ENCODE results near the gene RIN3.

DNA sequence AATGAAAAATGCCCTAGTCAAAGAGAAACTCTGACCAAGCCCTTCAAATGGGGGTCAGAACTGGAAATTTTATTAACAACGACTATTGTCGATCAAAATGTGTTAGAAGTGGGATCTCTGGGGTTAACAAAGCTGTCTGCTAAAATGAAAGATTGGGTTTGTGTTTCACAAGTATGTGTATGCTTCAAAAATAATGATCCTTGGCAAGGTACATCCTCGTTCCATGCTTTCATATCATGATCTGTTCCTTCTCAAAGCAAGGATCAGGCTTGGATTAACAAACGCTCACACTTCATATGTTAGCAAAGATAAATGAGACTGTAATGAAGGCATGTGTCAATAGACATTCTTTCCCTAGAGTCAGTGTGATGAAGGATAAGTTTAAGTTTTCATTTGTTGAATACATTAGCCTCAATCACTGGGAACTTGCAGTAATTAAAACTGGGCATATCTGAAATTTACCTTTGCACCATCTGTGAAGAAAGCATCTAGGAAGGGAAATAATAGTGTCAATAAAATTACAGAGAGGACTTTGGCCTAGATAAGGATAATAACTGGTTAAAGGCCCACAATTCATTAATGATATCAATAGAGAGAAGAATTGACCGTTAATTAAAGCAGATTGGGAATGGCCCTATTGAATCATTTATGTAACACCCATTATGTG lies 91.8 kb downstream of the RIN3 start:
- TF ChIP-seq, protein P1, sequence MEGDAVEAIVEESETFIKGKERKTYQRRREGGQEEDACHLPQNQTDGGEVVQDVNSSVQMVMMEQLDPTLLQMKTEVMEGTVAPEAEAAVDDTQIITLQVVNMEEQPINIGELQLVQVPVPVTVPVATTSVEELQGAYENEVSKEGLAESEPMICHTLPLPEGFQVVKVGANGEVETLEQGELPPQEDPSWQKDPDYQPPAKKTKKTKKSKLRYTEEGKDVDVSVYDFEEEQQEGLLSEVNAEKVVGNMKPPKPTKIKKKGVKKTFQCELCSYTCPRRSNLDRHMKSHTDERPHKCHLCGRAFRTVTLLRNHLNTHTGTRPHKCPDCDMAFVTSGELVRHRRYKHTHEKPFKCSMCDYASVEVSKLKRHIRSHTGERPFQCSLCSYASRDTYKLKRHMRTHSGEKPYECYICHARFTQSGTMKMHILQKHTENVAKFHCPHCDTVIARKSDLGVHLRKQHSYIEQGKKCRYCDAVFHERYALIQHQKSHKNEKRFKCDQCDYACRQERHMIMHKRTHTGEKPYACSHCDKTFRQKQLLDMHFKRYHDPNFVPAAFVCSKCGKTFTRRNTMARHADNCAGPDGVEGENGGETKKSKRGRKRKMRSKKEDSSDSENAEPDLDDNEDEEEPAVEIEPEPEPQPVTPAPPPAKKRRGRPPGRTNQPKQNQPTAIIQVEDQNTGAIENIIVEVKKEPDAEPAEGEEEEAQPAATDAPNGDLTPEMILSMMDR (IDR thresholded peaks at IDR 0.05) = no peak
- no peak for TF ChIP-seq ZFX (IDR thresholded peaks at IDR 0.05; ENCODE audit: borderline replicate concordance)
